Frontal cortex (tissue), 4 donors: ENCODE results near the gene DALRD3. TPM values are rescaled to one million over a fixed set of nuclear protein-coding genes. Genes with fewer than 3 reads are reported as not detected.
"Not testable (repeated sequence)": the region's sequence is repeated elsewhere in the genome, so short reads cannot be mapped to it uniquely, and the experiment has no call there.

Experiments
- DNase-seq, 2 donors: peaks; one replicate each; pipeline ENCODE4 v3.0.0; 2012; ENCODE audit warnings: low spot score in 2 of 2
- FAIRE-seq: peaks from 2 replicates; lab custom pipeline; 2012; peaks lifted over from hg19 to GRCh38; lab: Jason Lieb, UNC
- total RNA-seq: library from RNA; depleted of rRNA; stranded (reverse); fragments of >200 nt; gene quantifications from one replicate; pipeline ENCODE4 v1.2.3, GENCODE V29; 2014
- donor health status: control.
- donor health status: control.
- donor health status: control.

The DALRD3 gene
- total RNA-seq, 1 donor from 2014 or later: 51.4 TPM

- FAIRE-seq (no peak), DNase-seq (peak; percentile 88 to 89)
These were observed 3.7 kb upstream of the DALRD3 start, which contains the start of gene NDUFAF3 for GRCh38 chr3:49021813-49022687. TSS of gene NDUFAF3 (plus strand) at chr3:49022121. CDS start at chr3:49022145, 24 bp downstream.

- FAIRE-seq: peak; percentile 33
These were observed 2.9 kb upstream of the DALRD3 start for GRCh38 chr3:49021213-49021812.

GRCh38 chr3:49020330-49021212, 2.2 kb upstream of the DALRD3 start:
- FAIRE-seq (no peak), DNase-seq (no peak)

More at GRCh38 chr3:49021213-49021812, 2.9 kb upstream of the DALRD3 start:
- DNase-seq: peak; percentile 96 to 97

DNA sequence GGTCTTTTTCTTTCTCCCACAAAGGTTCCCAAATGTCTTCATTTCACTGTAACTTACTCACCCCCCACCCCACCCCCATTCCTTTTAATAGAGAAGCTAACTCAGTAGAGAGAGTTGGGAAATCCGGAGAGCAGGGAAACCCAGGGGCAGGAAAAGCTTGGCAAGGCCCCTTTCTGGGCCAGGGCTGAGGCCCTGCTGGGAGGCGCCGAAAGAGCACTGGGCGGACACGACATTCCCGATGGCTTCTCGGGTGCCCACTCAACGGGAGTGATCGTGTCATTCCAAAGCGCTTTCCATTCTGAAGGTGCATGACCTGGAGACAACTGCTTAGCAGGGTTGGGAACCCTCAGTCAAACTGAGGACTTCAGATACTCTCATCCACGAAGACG, 1.6 kb upstream of the DALRD3 start:
- FAIRE-seq (no peak), DNase-seq (no peak)

- FAIRE-seq: no peak
These were observed 277 bp upstream of the DALRD3 start for GRCh38 chr3:49018707-49019006.

DNA sequence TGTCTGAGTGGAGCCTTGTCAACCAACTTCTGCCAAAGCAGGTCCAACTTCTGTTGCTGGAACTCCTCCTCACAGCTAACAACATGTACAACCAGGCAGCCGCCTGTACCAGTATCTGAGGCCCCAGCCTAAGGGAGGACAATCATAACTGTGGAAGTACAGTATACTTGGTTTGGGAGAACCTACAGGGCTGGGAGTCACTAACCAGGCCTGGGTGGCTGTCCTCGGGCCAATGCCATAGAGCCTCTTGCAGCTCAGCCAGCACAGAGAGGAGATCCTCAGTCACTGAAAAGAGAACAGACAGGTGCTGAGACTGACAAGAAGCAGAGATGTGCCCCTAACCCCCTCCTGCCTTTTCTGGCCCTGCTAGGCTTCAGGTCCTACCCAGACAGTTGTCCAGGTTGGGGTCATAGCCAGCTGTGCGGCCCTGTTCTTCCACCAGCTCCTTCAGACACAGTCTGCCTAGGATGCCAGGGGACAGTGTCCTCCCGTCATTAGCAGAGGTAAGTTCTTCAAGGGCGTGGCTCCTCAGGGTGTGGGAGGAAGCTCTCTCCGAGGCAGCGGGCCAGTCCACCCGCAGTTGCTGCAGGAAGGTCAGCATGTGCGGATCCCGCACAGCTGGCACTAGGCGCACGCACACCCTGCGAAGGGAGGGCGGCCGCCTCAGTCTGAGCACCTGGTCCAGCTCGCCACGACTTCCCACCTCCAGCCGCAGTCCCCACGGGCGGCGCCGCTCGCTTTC, 980 bp downstream of the DALRD3 start:
- FAIRE-seq (no peak), DNase-seq (no peak)

More at GRCh38 chr3:49018707-49019006, 277 bp upstream of the DALRD3 start:
- no peak for DNase-seq

GRCh38 chr3:49016414-49017228, 1.8 kb downstream of the DALRD3 start:
- FAIRE-seq: no peak
- DNase-seq: no peak

GRCh38 chr3:49015765-49016164, 2.6 kb downstream of the DALRD3 start:
- DNase-seq (no peak), FAIRE-seq (no peak)

DNA sequence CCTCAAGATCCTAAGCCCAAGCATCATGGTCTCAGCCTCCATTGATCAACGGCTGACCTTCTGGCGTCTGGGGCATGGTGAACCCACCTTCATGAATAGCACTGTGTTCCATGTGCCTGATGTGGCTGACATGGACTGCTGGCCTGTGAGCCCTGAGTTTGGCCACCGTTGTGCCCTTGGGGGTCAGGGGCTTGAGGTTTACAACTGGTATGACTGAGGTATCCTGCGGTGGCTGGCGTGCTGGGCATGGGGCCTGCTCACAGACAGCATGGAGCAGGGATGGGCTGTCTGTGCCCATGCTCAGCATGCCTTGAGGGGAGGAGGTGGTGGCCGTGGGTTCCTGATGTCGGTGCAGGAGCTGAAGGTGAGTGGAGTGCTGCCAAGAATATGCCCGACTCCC, 3.3 kb downstream of the DALRD3 start:
- FAIRE-seq: no peak
- no peak for DNase-seq

- FAIRE-seq (no peak), DNase-seq (no peak)
These were observed 4.4 kb downstream of the DALRD3 start for GRCh38 chr3:49013738-49014660.

DNA sequence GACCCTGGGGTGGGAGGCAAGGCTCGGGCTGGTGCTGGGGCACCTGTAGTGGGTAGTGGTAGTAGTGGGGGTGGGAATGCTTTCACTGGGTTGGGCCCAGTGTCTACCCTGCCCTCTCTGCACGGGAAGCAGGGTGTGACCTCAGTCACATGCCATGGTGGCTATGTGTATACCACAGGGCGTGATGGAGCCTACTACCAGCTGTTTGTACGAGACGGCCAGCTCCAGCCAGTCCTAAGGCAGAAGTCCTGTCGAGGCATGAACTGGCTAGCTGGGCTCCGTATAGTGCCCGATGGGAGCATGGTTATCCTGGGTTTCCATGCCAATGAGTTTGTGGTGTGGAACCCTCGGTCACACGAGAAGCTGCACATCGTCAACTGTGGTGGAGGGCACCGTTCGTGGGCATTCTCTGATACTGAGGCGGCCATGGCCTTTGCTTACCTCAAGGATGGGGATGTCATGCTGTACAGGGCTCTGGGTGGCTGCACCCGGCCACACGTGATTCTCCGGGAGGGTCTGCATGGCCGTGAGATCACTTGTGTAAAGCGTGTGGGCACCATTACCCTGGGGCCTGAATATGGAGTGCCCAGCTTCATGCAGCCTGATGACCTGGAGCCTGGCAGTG, 5.2 kb downstream of the DALRD3 start:
- FAIRE-seq (no peak), DNase-seq (no peak)

DNA sequence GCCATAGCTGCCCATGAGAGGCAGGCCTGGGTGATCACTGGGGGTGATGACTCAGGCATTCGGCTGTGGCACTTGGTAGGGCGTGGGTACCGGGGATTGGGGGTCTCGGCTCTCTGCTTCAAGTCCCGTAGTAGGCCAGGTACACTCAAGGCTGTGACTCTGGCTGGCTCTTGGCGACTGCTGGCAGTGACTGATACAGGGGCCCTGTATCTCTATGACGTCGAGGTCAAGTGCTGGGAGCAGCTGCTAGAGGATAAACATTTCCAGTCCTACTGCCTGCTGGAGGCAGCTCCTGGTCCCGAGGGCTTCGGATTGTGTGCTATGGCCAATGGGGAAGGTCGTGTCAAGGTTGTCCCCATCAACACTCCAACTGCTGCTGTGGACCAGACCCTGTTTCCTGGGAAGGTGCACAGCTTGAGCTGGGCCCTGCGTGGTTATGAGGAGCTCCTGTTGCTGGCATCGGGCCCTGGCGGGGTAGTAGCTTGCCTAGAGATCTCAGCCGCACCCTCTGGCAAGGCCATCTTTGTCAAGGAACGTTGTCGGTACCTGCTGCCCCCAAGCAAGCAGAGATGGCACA, 5.9 kb downstream of the DALRD3 start:
- no peak for FAIRE-seq

GRCh38 chr3:49009396-49009795, 9.0 kb downstream of the DALRD3 start:
- FAIRE-seq: no peak

More for the DNA sequence above, 5.9 kb downstream of the DALRD3 start:
- no peak for DNase-seq

GRCh38 chr3:49008627-49009026, 9.8 kb downstream of the DALRD3 start:
- not testable (repeated sequence) for DNase-seq, FAIRE-seq

More at GRCh38 chr3:49009396-49009795, 9.0 kb downstream of the DALRD3 start:
- no peak for DNase-seq

DNA sequence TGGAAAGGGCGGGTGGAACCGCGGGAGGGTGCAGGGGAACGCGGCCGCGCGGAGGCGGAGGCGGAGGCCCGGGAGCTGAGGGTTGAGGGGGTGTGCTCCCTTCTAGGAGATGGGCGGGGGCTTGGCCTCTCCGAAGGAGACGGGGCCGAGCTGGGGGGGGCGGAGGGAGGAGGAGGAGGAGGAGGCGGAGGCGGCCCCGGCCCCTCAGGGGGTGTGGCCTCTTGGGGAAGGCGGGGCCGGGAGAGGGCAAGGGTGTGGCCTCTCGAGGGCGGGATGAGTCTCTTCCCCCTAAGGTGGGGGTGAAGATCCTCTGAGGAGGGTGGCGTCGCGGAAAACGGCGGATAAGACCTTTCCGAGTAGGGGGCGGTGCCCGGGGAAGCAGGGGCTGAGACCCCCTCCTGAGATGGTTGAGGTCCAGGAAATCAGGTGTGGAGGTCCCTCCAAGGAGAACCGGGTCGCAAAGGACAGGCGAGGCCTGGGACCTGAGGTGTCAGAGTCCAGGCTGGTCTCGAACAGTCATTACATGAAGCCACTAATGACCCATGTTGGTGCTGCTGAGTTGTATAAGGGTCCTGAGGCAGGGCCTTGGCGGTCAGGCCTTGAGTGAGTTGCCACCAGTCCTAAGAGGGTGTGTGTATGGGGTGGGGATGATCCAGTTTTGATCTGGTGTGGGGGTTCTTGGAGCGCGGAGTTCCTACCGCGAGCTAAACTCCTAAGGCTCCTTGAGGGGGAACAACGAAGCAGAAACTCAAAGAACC, 10.4 kb downstream of the DALRD3 start:
- FAIRE-seq (no peak), DNase-seq (peak; percentile 70 to 87)

DNA sequence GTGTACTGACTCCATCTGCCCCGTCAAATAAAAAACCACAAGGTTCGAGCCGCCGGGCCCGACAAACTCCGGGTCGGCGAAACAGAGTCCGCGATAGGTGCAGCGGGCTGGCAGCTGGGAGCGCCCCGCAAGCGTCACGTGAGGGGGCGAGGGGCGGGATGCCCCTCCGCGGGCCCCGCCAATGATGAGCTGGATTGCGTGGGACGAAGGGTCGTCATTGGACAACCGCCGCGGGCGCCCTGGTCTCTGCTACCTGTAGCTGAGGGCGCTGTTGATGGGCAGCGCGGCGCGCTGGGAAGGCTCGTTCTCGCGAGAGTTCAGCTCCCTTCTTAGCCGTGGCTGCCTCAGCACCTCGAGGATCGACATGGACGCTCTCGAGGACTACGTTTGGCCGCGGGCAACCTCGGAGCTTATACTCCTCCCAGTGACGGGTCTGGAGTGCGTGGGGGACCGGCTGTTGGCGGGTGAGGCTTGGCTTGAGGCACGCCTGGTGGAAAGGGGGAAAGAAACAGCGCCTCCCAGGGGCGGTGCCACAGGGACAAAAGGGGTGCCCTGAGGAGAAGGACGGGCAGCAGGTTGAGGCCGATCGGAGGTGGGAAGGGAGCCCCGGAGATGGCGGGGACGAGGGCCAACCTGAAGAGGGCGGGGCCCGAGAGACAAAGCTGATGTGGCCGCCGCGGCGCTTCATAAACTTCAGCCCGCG, 11.2 kb downstream of the DALRD3 start, which contains the start of gene WDR6:
Gene WDR6 (plus strand): TSS at position 324 of the 703 bp plus-strand sequence. CDS start 41 bp downstream, at position 365.
- no peak for FAIRE-seq
- DNase-seq: peak; percentile 85 to 97
